A549 (cell line): ENCODE results near the gene ADH5.

Experiments
- CTCF ChIP-seq: fragments of >200 bp; sonication (Bioruptor Twin); formaldehyde crosslinking; IDR thresholded peaks from 3 replicates; pipeline ENCODE4 v1.5.1; 2016
- EP300 ChIP-seq, 2 experiments: fragments of >200 bp; sonication (Bioruptor Twin); formaldehyde crosslinking; IDR thresholded peaks; 2 replicates in 1 of 2; 3 replicates in 1 of 2; pipeline ENCODE4 v1.6.1; 2016 to 2017
- MAFK ChIP-seq: fragments of 450-650 bp; IDR thresholded peaks from 2 replicates; pipeline ENCODE4 v1.6.1; 2014; ENCODE audit not compliant: partially characterized antibody
- MAX ChIP-seq: IDR thresholded peaks from 2 replicates; pipeline ENCODE4 v1.6.1; 2012
- NPAS2 ChIP-seq: fragments of 250-450 bp; sonication (Bioruptor Pico); IDR thresholded peaks from 2 replicates; pipeline ENCODE4 v1.8.0; 2022; ENCODE audit warnings: mild to moderate bottlenecking, moderate library complexity, borderline replicate concordance

GRCh38 chr4:99021386-99021785 lies 67.2 kb downstream of the ADH5 start:
- TF ChIP-seq MAX, result no peak
- no peak for TF ChIP-seq CTCF
- TF ChIP-seq NPAS2 (CRISPR knock-in tag), result no peak
- no peak for TF ChIP-seq MAFK
- TF ChIP-seq EP300 (IDR thresholded peaks at IDR 0.05), result no peak
